OCI-LY1 (cell line): ENCODE results near the gene AGPAT2.

ENCODE experiments used
- H2AFZ ChIP-seq: fragments of 200-600 bp; sonication (generic), shearing (Covaris generic); 2 replicates; pipeline ENCODE4 v1.6.0; 2014; ENCODE audit warnings: antibody characterized with exemption, mild to moderate bottlenecking, low read length
- H3F3A ChIP-seq: fragments of 200-600 bp; sonication (generic), shearing (Covaris generic); 2 replicates; pipeline ENCODE4 v1.6.0; 2014; ENCODE audit warnings: mild to moderate bottlenecking, antibody characterized with exemption, low read length, moderate library complexity; ENCODE audit not compliant: insufficient read depth
- H3K27ac ChIP-seq: fragments of 200-600 bp; sonication (generic); 2 replicates; pipeline ENCODE4 v1.5.1; 2014; ENCODE audit warnings: low read length, mixed run types, mild to moderate bottlenecking, low read depth; ENCODE audit not compliant: poor library complexity, severe bottlenecking
- H3K27me3 ChIP-seq: fragments of 200-600 bp; sonication (generic); 2 replicates; pipeline ENCODE4 v1.6.0; 2014; ENCODE audit warnings: antibody characterized with exemption, mild to moderate bottlenecking, low read length, moderate library complexity; ENCODE audit not compliant: insufficient read depth
- H3K36me3 ChIP-seq: fragments of 200-600 bp; sonication (generic); 2 replicates; pipeline ENCODE4 v1.6.1; 2014; ENCODE audit warnings: mild to moderate bottlenecking, antibody characterized with exemption, low read length, moderate library complexity, mixed read lengths; ENCODE audit not compliant: insufficient read depth
- H3K4me1 ChIP-seq: fragments of 200-600 bp; sonication (generic); 2 replicates; pipeline ENCODE4 v1.5.1; 2014; ENCODE audit warnings: mild to moderate bottlenecking, low read length, moderate library complexity; ENCODE audit not compliant: insufficient read depth, severe bottlenecking
- H3K4me2 ChIP-seq: fragments of 200-600 bp; sonication (generic), shearing (Covaris generic); 2 replicates; pipeline ENCODE4 v1.6.1; 2014; ENCODE audit warnings: low read length
- H3K4me3 ChIP-seq: fragments of 200-600 bp; sonication (generic); 2 replicates; pipeline ENCODE4 v1.5.1; 2014; ENCODE audit warnings: low read length, low read depth, mild to moderate bottlenecking, mixed read lengths; ENCODE audit not compliant: poor library complexity, severe bottlenecking
- H3K79me2 ChIP-seq: fragments of 200-600 bp; shearing (Covaris generic); 2 replicates; pipeline ENCODE4 v1.6.1; 2016; ENCODE audit warnings: mixed run types, low read length, mixed read lengths; ENCODE audit not compliant: insufficient read depth
- H3K9ac ChIP-seq: fragments of 200-600 bp; sonication (generic), shearing (Covaris generic); 2 replicates; pipeline ENCODE4 v1.6.1; 2014; ENCODE audit warnings: mild to moderate bottlenecking, low read length, mixed read lengths
- H3K9me2 ChIP-seq: fragments of 200-600 bp; sonication (generic), shearing (Covaris generic); 2 replicates; pipeline ENCODE4 v1.6.1; 2014; ENCODE audit warnings: low read depth, mild to moderate bottlenecking, low read length, mixed read lengths
- H3K9me3 ChIP-seq: fragments of 200-600 bp; shearing (Covaris generic); 2 replicates; pipeline ENCODE4 v1.6.1; 2014; ENCODE audit warnings: low read length, mixed read lengths
- H4K20me1 ChIP-seq: fragments of 200-600 bp; sonication (generic), shearing (Covaris generic); 2 replicates; pipeline ENCODE4 v1.6.0; 2016; ENCODE audit warnings: mild to moderate bottlenecking, low read length; ENCODE audit not compliant: insufficient read depth
- EZH2 ChIP-seq: fragments of 200-600 bp; sonication (generic), shearing (Covaris generic); IDR thresholded peaks from 2 replicates; pipeline ENCODE4 v1.8.0; 2017; ENCODE audit warnings: borderline replicate concordance, mixed run types, mild to moderate bottlenecking, antibody characterized with exemption, low read length, moderate library complexity, mixed read lengths
- TF ChIP-seq, protein P1 (sequence below): fragments of 200-600 bp; sonication (generic), shearing (Covaris generic); IDR thresholded peaks from 2 replicates; pipeline ENCODE4 v1.5.1; 2017; ENCODE audit warnings: mild to moderate bottlenecking, antibody characterized with exemption, low read length, moderate library complexity, mixed read lengths

AGPAT2 gene

DNA sequence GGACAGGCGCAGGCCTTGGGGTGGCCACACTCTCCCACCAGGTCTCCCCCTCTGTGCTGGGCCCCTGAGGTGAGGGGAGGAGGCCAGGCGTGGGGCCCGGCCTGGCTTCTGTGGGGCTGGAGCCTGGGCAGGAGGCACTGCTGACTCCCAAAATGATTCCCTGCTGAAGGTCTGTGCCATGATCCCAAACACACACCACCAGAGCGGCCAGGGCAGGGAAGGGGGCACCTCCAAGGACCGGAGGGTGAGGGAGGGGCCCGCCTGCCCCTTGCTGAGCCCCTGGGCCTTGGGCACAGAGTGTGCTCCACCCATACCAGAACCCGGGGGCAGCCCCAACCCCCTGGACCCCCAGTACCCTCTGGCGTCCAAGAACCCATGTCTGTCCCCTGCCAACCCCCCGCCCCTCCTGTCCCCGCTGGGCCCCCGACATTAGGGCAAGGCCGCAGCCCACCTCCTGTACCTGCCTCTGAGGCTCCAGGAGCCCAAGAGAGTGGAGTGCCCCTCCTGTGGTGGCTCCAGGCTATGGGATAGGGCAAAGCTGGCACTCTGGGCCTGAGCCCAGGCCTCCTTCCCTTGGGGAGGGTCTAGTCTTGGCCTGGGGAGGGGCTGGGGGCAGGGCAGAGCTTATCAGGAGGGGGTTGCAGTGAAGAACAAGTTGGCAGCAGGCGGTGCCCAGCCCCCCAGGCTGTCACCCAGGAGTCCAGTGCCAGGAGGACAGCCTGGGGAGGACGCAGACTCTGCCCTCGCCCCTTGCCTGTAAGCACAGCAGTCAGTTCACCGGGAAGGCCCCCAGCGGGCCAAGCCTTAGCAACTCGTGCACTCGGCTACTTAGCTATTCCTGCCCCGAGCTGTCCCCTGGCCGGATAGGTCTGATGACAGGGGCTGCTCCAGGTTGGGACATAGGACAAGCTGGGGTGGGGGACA is 27.1 kb downstream of the AGPAT2 start:
- TF ChIP-seq EZH2: no peak
- TF ChIP-seq, protein P1, sequence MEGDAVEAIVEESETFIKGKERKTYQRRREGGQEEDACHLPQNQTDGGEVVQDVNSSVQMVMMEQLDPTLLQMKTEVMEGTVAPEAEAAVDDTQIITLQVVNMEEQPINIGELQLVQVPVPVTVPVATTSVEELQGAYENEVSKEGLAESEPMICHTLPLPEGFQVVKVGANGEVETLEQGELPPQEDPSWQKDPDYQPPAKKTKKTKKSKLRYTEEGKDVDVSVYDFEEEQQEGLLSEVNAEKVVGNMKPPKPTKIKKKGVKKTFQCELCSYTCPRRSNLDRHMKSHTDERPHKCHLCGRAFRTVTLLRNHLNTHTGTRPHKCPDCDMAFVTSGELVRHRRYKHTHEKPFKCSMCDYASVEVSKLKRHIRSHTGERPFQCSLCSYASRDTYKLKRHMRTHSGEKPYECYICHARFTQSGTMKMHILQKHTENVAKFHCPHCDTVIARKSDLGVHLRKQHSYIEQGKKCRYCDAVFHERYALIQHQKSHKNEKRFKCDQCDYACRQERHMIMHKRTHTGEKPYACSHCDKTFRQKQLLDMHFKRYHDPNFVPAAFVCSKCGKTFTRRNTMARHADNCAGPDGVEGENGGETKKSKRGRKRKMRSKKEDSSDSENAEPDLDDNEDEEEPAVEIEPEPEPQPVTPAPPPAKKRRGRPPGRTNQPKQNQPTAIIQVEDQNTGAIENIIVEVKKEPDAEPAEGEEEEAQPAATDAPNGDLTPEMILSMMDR: no peak
- no peaks in the 10 kb centered on the region for H4K20me1 ChIP-seq

DNA sequence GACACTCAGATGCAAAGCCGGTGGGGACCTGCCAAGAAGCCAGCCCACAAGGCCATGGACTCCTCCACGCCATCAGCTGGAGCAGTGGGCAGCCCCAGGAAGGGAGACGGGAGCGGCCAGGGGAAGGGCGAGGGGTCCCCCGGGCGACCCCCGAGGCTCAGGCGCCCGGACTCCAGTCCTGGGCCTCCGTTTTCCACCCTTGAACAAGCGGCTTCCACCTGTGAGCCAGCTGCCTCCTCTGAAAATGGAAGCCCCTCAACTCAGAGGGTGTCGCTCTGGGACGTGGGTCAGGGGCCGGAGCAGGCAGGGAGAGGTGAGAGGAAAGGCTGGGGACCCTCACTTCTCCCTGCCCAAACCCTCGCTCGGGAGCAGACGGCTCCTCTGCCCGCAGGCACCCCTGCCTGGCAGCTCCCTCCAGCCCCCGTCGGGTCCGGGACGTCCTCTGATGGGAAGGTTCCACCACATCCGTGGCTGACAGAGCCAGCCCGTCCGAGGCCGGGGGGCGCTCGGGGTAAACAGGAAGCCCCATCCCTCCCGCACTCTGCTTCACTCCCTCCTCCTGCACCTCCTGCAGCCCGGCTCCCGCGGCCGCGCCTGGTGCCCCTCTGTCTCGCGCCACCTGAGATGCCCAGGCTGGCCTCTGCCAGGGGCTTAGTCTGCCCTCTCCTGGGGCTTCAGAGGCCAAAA is 28.3 kb downstream of the AGPAT2 start:
- no peaks in the 10 kb centered on the region for H3K4me1 ChIP-seq
- no peaks in the 10 kb centered on the region for H4K20me1 ChIP-seq
- no peaks in the 10 kb centered on the region for H3K9me3 ChIP-seq
- TF ChIP-seq, protein P1: no peak
- TF ChIP-seq EZH2: no peak
- H3K9me2 ChIP-seq: no peaks in the 10 kb centered on the region
- no peak overlapping the region for H3K9ac ChIP-seq
- no peak overlapping the region for H3K4me2 ChIP-seq
- no peaks in the 10 kb centered on the region for H3K79me2 ChIP-seq
- no peak overlapping the region for H2AFZ ChIP-seq
- H3F3A ChIP-seq: no peaks in the 10 kb centered on the region
- 0 out of 2 replicates have a peak, but pooled peaks cover 8% of the 10 kb centered on the region for H3K27me3 ChIP-seq
- H3K4me3 ChIP-seq: no peak overlapping the region
- no peak overlapping the region for H3K27ac ChIP-seq
- H3K36me3 ChIP-seq: no peaks in the 10 kb centered on the region

More for the DNA sequence above, 27.1 kb downstream of the AGPAT2 start:
- H3K4me1 ChIP-seq: no peaks in the 10 kb centered on the region
- no peaks in the 10 kb centered on the region for H3K36me3 ChIP-seq
- no peaks in the 10 kb centered on the region for H3K79me2 ChIP-seq
- no peak overlapping the region for H3K4me3 ChIP-seq
- no peak overlapping the region for H3K4me2 ChIP-seq
- 0 out of 2 replicates have a peak, but pooled peaks cover 8% of the 10 kb centered on the region for H3K27me3 ChIP-seq
- H3K9me2 ChIP-seq: no peaks in the 10 kb centered on the region
- H3K9ac ChIP-seq: no peak overlapping the region
- H3K27ac ChIP-seq: no peak overlapping the region
- no peaks in the 10 kb centered on the region for H3F3A ChIP-seq
- no peak overlapping the region for H2AFZ ChIP-seq
- no peaks in the 10 kb centered on the region for H3K9me3 ChIP-seq

DNA sequence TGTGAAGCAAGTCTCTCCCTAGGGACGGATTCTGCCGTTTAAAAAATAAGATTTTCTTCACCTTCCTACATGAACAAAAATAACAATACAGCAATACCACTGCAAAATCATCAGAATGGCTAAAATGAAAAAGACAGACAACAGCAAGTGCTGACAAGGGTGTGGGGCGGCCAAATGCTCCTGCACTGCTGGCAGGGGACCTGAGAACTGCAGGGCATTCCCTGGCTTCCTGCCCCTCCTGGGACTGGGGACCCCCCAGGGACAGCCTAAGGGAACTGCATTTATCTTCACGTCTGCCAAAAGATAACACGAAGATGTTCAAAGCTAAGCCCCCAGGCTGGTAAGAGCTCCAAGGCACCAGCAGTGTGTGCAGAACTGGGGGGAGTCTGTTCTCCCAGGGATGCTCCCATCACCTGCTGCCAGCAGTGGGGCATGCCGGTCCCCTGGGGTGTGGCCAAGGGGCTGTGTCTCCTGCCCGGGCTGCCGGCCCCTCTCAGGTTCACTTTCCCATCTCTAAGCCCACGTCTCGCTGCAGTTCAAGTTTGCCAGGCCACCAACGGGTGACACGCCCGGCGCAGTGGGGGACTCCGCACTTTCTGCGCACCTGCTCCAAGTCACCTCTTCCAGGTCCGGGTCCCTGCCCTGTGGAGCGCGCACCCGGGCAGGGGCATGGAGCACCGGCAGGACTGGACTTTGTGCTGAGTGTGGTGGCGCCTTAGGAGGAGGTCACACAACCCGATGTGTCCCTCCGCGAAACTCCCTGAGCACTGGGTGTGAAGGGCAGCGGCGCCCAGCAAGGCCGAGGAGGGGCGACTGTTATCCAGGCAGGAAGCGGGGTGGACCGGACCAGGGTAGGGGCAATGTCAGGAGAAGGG is 29.0 kb downstream of the AGPAT2 start:
- Histone ChIP-seq H4K20me1 (no peaks in the 10 kb centered on the region), H3K9me2 (no peaks in the 10 kb centered on the region), H3K36me3 (no peaks in the 10 kb centered on the region), H2AFZ (no peak overlapping the region), H3K9me3 (no peaks in the 10 kb centered on the region), H3K9ac (no peak overlapping the region), H3K27me3 (0 out of 2 replicates have a peak, but pooled peaks cover 7% of the 10 kb centered on the region), H3F3A (no peaks in the 10 kb centered on the region), H3K27ac (no peak overlapping the region), H3K4me1 (no peaks in the 10 kb centered on the region), H3K79me2 (no peaks in the 10 kb centered on the region), H3K4me3 (no peak overlapping the region), H3K4me2 (no peak overlapping the region)
- TF ChIP-seq, protein P1: no peak
- TF ChIP-seq EZH2: no peak
